HEK293T (cell line): ENCODE measurements around the gene DLG2.

Experiments
- BHLHE40 ChIP-seq: fragments of 450-650 bp; IDR thresholded peaks from 2 replicates; pipeline ENCODE4 v1.6.1; 2016; ENCODE audit warnings: mild to moderate bottlenecking, moderate library complexity, borderline replicate concordance
- CTBP1 ChIP-seq: fragments of 450-650 bp; IDR thresholded peaks from 2 replicates; pipeline ENCODE4 v1.6.1; 2016; ENCODE audit warnings: borderline replicate concordance
- ELF4 ChIP-seq: fragments of 450-650 bp; IDR thresholded peaks from 2 replicates; pipeline ENCODE4 v1.6.1; 2017; ENCODE audit warnings: antibody characterized with exemption
- FOXA1 ChIP-seq: fragments of 450-650 bp; IDR thresholded peaks from 2 replicates; pipeline ENCODE4 v1.6.1; 2016; ENCODE audit warnings: mild to moderate bottlenecking
- FOXK2 ChIP-seq: fragments of 450-650 bp; IDR thresholded peaks from 2 replicates; pipeline ENCODE4 v1.6.1; 2016; ENCODE audit warnings: mild to moderate bottlenecking
- FOXM1 ChIP-seq: fragments of 450-650 bp; IDR thresholded peaks from 2 replicates; pipeline ENCODE4 v1.6.1; 2017; ENCODE audit warnings: mild to moderate bottlenecking, borderline replicate concordance
- HDGF ChIP-seq: fragments of 450-650 bp; IDR thresholded peaks from 2 replicates; pipeline ENCODE4 v1.6.1; 2017; ENCODE audit warnings: antibody characterized with exemption, borderline replicate concordance
- L3MBTL2 ChIP-seq: fragments of 450-650 bp; conservative IDR thresholded peaks from 2 replicates; pipeline ENCODE4 v1.6.1; 2016; ENCODE audit warnings: mild to moderate bottlenecking
- LEF1 ChIP-seq: fragments of 450-650 bp; IDR thresholded peaks from 2 replicates; pipeline ENCODE4 v1.6.1; 2017; ENCODE audit warnings: mild to moderate bottlenecking, borderline replicate concordance
- NFRKB ChIP-seq: fragments of 450-650 bp; IDR thresholded peaks from 2 replicates; pipeline ENCODE4 v1.6.1; 2016; ENCODE audit warnings: mild to moderate bottlenecking, moderate library complexity
- SP1 ChIP-seq: fragments of 450-650 bp; IDR thresholded peaks from 2 replicates; pipeline ENCODE4 v1.6.1; 2017
- TARDBP ChIP-seq: fragments of 450-650 bp; IDR thresholded peaks from 2 replicates; pipeline ENCODE4 v1.6.1; 2016
- ZNF384 ChIP-seq: fragments of 450-650 bp; IDR thresholded peaks from 2 replicates; pipeline ENCODE4 v1.6.1; 2016

DNA sequence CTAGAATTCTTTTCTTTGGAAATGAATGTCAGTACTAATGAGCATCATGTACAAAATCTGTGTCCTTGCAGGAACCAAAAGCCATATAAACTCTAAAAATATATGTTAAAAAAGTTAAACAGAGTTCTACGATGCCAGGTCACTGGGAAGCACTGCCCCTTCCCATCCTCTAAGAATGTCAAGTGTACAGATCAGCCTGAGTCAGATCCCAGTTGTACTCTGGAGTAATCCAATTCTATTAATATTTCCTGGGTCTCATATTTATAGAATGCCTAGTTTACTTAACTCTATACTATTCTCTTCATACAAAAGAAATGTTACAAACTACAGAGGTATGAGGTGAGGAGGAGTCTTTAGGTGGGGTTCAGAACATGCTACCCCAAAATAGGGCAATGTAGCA is 460.1 kb downstream of the DLG2 start:
- TF ChIP-seq SP1 (no peak), FOXK2 (no peak), TARDBP (no peak), FOXA1 (no peak), NFRKB (no peak), BHLHE40 (no peak), L3MBTL2 (no peak), CTBP1 (no peak), ZNF384 (no peak), HDGF (no peak), FOXM1 (no peak), ELF4 (no peak), LEF1 (no peak)
